ENCODE results near the gene ARAF. TPM values are rescaled to one million over a fixed set of nuclear protein-coding genes. Genes with fewer than 3 reads are reported as not detected.

The ARAF gene
- total RNA-seq, 1 experiment from 2014 or later = 68.5 TPM

DNA sequence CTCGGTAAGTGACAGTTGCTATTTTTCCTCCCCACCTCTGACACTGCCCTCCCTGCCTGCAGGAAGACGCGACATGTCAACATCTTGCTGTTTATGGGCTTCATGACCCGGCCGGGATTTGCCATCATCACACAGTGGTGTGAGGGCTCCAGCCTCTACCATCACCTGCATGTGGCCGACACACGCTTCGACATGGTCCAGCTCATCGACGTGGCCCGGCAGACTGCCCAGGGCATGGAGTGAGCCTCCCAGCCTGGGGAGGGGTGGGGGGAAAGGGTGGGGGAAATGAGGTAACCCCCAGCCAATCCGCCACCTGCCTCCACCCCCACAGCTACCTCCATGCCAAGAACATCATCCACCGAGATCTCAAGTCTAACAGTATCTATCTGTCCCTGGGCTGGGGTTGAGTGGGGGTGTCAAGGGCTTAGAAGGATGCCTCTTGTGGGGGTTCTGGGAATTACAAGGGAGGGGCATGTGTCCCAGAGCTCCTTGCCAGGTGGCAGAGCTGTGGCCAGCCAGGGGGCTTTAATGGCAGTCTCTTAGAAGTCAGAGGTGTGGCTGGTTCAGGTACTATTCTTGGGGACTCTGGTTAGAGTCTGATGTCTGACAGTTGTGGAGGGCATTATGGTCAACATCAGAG is 7.8 kb downstream of the ARAF start:
- peaks cover 38% of the 10 kb centered on the region for H3K36me3 Mint-ChIP-seq (ENCODE audit: insufficient read depth, unreplicated experiment)
- BruUV-seq (replicated peaks) = no TSS peak

DNA sequence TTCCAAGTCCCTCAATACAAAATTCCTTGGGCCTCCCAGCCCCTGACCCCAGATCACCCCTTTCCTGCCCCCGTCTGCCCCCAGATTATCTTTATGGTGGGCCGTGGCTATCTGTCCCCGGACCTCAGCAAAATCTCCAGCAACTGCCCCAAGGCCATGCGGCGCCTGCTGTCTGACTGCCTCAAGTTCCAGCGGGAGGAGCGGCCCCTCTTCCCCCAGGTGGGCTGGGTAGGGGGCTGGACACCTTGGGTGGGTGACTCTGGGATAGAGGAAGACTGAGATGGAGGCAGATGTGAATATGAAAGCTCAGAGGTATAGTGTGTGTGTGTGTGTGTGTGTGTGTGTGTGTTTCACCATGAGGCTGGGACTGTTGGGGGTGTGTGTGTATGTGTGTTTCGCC is 9.8 kb downstream of the ARAF start:
- POLR2A ChIA-PET = no interaction called here
- CTCF ChIA-PET = no interaction called here
- Histone ChIP-seq H3K4me3 (ENCODE audit: low read depth, low read length) (no peak overlapping the region), H3K4me1 (no peaks in the 10 kb centered on the region), H3K9me3 (no peaks in the 10 kb centered on the region), H3K36me3 (ENCODE audit: control insufficient read depth, insufficient read depth, low read length) (no peaks in the 10 kb centered on the region; the same call in 1 of the 2 replicates), H3K27me3 (replicated peaks; ENCODE audit: control insufficient read depth, insufficient read depth, low read length) (no peaks in the 10 kb centered on the region)
- Mint-ChIP-seq H3K4me3 (ENCODE audit: unreplicated experiment) (no peak overlapping the region), H3K27ac (ENCODE audit: unreplicated experiment) (no peak overlapping the region), H3K36me3 (ENCODE audit: insufficient read depth, unreplicated experiment) (peaks cover 39% of the 10 kb centered on the region), H3K4me1 (ENCODE audit: low read depth, unreplicated experiment) (no peaks in the 10 kb centered on the region), H3K27me3 (ENCODE audit: insufficient read depth, unreplicated experiment) (no peaks in the 10 kb centered on the region), H3K9me3 (ENCODE audit: unreplicated experiment) (no peaks in the 10 kb centered on the region)
- no peak for DNase-seq
- intact Hi-C loops (cut with micrococcal nuclease; ENCODE audit: unreplicated experiment) = no loop called here
- BruUV-seq (replicated peaks) = no TSS peak
- TF ChIP-seq, protein P1, sequence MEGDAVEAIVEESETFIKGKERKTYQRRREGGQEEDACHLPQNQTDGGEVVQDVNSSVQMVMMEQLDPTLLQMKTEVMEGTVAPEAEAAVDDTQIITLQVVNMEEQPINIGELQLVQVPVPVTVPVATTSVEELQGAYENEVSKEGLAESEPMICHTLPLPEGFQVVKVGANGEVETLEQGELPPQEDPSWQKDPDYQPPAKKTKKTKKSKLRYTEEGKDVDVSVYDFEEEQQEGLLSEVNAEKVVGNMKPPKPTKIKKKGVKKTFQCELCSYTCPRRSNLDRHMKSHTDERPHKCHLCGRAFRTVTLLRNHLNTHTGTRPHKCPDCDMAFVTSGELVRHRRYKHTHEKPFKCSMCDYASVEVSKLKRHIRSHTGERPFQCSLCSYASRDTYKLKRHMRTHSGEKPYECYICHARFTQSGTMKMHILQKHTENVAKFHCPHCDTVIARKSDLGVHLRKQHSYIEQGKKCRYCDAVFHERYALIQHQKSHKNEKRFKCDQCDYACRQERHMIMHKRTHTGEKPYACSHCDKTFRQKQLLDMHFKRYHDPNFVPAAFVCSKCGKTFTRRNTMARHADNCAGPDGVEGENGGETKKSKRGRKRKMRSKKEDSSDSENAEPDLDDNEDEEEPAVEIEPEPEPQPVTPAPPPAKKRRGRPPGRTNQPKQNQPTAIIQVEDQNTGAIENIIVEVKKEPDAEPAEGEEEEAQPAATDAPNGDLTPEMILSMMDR (IDR thresholded peaks at IDR 0.05; ENCODE audit: insufficient read depth in 1 of 2, low read depth in 1 of 2, low read length in 1 of 2, severe bottlenecking in 1 of 2, unreplicated experiment in 1 of 2) = no peak

More for the DNA sequence above, 7.8 kb downstream of the ARAF start:
- no peaks in the 10 kb centered on the region for H3K27me3 ChIP-seq (replicated peaks; ENCODE audit: control insufficient read depth, insufficient read depth, low read length)
- H3K27ac Mint-ChIP-seq (ENCODE audit: unreplicated experiment) = no peak overlapping the region
- no peaks in the 10 kb centered on the region for H3K27me3 Mint-ChIP-seq (ENCODE audit: insufficient read depth, unreplicated experiment)
- intact Hi-C loops (cut with micrococcal nuclease; ENCODE audit: unreplicated experiment) = no loop called here
- H3K4me3 ChIP-seq (ENCODE audit: low read depth, low read length) = no peak overlapping the region
- H3K9me3 ChIP-seq = no peaks in the 10 kb centered on the region
- H3K4me1 Mint-ChIP-seq (ENCODE audit: low read depth, unreplicated experiment) = no peaks in the 10 kb centered on the region
- DNase-seq = peak in 1 of 2 experiments; percentile 37
- ChIA-PET CTCF (interaction anchor here (0.7 kb wide), 1 partner anchor 917 kb away, joined by 3 read pairs; no protein-coding TSS in a partner anchor), POLR2A (interaction anchor here (0.6 kb wide), 1 partner anchor 81 kb away, joined by 3 read pairs; the partner anchor contains the start of gene ELK1)
- H3K36me3 ChIP-seq (ENCODE audit: control insufficient read depth, insufficient read depth, low read length) = no peaks in the 10 kb centered on the region; the same call in 1 of the 2 replicates
- TF ChIP-seq, protein P1 (IDR thresholded peaks at IDR 0.05; ENCODE audit: insufficient read depth in 1 of 2, low read depth in 1 of 2, low read length in 1 of 2, severe bottlenecking in 1 of 2, unreplicated experiment in 1 of 2) = peak; percentile 23 to 32
- H3K9me3 Mint-ChIP-seq (ENCODE audit: unreplicated experiment) = no peaks in the 10 kb centered on the region
- no peaks in the 10 kb centered on the region for H3K4me1 ChIP-seq
- no peak overlapping the region for H3K4me3 Mint-ChIP-seq (ENCODE audit: unreplicated experiment)

DNA sequence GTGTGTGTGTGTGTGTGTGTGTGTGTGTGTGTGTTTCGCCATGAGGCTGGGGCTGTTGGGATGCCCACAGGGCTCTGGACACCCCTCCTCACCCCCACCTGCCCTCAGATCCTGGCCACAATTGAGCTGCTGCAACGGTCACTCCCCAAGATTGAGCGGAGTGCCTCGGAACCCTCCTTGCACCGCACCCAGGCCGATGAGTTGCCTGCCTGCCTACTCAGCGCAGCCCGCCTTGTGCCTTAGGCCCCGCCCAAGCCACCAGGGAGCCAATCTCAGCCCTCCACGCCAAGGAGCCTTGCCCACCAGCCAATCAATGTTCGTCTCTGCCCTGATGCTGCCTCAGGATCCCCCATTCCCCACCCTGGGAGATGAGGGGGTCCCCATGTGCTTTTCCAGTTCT is 10.2 kb downstream of the ARAF start:
- Mint-ChIP-seq H3K4me1 (ENCODE audit: low read depth, unreplicated experiment) (no peaks in the 10 kb centered on the region), H3K9me3 (ENCODE audit: unreplicated experiment) (no peaks in the 10 kb centered on the region), H3K4me3 (ENCODE audit: unreplicated experiment) (no peak overlapping the region), H3K27me3 (ENCODE audit: insufficient read depth, unreplicated experiment) (no peaks in the 10 kb centered on the region), H3K27ac (ENCODE audit: unreplicated experiment) (no peak overlapping the region), H3K36me3 (ENCODE audit: insufficient read depth, unreplicated experiment) (peaks cover 39% of the 10 kb centered on the region)
- no TSS peak for BruUV-seq (replicated peaks)
- Histone ChIP-seq H3K4me1 (no peaks in the 10 kb centered on the region), H3K9me3 (no peaks in the 10 kb centered on the region), H3K27me3 (replicated peaks; ENCODE audit: control insufficient read depth, insufficient read depth, low read length) (no peaks in the 10 kb centered on the region), H3K36me3 (ENCODE audit: control insufficient read depth, insufficient read depth, low read length) (no peaks in the 10 kb centered on the region; the same call in 1 of the 2 replicates), H3K4me3 (ENCODE audit: low read depth, low read length) (no peak overlapping the region)
- POLR2A ChIA-PET = no interaction called here
- TF ChIP-seq, protein P1 (IDR thresholded peaks at IDR 0.05; ENCODE audit: insufficient read depth in 1 of 2, low read depth in 1 of 2, low read length in 1 of 2, severe bottlenecking in 1 of 2, unreplicated experiment in 1 of 2) = no peak
- CTCF ChIA-PET = no interaction called here
- intact Hi-C loops (cut with micrococcal nuclease; ENCODE audit: unreplicated experiment) = no loop called here
- DNase-seq = no peak
